GM21723 (cell line): Measurements from ENCODE around the gene AKIP1.
A peak's percentile ranks its signal among the peaks of the same experiment; 100 is the strongest.

Source experiments
- ATAC-seq: cut with Tn5 transposase; IDR thresholded peaks from one replicate; pipeline ENCODE4 v1.9.1; 2021; ENCODE audit warnings: mild to moderate bottlenecking, moderate library complexity; ENCODE audit not compliant: unreplicated experiment

Gene AKIP1

GRCh38 chr11:8956860-8957259, 45.9 kb downstream of the AKIP1 start:
- no peak for ATAC-seq

- ATAC-seq, result peak; percentile 39
Measured at GRCh38 chr11:8959546-8960166, 48.7 kb downstream of the AKIP1 start.

GRCh38 chr11:8961401-8961800, 50.4 kb downstream of the AKIP1 start:
- ATAC-seq, result no peak

DNA sequence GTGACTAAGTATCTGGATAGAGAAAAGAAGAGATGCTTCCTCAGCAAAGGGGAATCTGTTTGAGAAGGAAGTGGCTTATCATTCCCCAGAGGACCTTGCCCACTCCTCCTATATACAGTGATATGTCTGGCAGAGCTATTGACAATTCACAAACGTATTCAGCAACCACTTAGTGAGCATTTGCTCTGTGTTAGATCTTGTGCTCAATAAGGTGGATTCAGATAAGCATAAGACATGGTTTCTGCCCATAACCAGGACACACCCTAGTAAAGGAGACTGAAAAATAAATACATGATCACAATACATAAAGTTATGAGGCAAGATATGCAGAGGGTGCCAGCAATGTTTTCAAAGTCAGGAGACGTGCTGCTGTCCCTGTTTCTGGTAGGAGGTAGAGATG, 51.9 kb downstream of the AKIP1 start:
- ATAC-seq, result no peak

- ATAC-seq, result peak; percentile 69
Measured at GRCh38 chr11:8963569-8964323, 52.8 kb downstream of the AKIP1 start.

DNA sequence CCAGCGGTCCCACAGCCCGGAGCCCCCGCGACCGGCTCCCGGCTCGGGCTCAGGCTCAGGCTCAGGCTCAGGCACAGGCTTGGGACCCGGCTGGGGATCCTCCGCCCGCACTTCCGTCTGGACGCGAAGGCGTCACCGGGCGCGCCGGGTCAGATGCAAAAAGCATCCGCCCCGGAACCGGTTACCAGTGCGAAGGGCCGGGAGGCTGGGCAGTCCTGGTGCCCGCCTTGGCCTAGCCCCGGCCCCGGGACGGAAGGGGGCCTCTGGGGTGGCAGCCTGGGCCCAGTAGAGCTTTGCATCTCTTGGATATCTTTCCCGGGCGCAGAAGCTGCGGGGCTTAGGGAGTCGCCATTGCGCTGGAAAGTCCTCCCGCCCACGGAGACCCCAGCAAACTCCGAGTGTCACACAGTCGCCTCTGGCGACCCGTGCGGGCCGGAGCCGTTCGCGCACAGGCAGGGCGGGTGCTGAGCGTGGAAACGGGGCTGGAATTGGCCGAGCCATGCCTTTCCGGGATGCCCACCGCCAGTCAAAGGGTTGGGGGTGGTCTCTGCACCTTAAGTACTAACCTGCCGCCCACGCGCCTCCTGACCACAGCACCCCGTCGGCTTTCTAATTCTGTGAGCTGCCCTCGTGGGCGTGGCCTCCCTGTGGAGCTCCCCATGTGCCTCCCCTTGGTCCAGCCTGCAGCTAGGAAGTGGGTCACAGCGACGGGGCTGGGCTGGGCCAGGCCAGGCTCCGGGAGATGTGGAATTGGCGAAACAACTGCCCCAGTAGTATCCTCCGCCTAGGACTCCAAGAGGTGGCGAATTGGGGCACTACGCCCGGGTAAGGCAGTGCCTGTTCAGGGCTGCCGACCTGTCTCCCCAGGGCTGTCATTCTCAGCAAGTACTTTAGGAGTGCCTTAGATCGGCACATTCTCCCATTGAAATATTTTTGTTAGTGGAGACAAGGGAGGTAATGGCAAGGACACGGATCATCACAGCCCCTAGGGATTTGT, 53.6 kb downstream of the AKIP1 start, which contains the start of gene TMEM9B:
TMEM9B (minus strand) TSS at position 119 of the 997 bp plus-strand sequence. CDS start 129 bp downstream, outside the sequence.
- peak; percentile 81 for ATAC-seq

- no peak for ATAC-seq
Measured at GRCh38 chr11:8967184-8967583, 56.2 kb downstream of the AKIP1 start.
